HCT116 (cell line): ENCODE data around the gene BCL7A. TPM values are rescaled to one million over a fixed set of nuclear protein-coding genes. Genes with fewer than 3 reads are reported as not detected.
A peak's percentile ranks its signal among the peaks of the same experiment; 100 is the strongest.

ENCODE experiments used
- ATAC-seq: fragments of 200-7000 bp; cut with Tn5 transposase; 2 replicates; pipeline ENCODE4 v1.9.1; 2020; ENCODE audit warnings: mild to moderate bottlenecking, moderate library complexity
- BruUV-seq: library from RNA; stranded (reverse); fragments of 400-500 nt; replicated peaks from 2 replicates; lab custom pipeline; 2021; lab: Mats Ljungman, UMichigan
- CTCF ChIA-PET: fragments of 300-600 bp; sonication (Branson Sonifier 250); formaldehyde crosslinking; loops from one replicate; lab custom pipeline; 2021; ENCODE audit warnings: antibody characterized with exemption; lab: Charles Lee
- POLR2A ChIA-PET: fragments of 300-600, 350-600 bp; sonication (Branson Sonifier 250); formaldehyde crosslinking; loops from one replicate; lab custom pipeline; 2021; ENCODE audit warnings: antibody characterized with exemption; lab: Charles Lee
- RAD21 ChIA-PET, 2 experiments: fragments of 300-600 bp; sonication (Branson Sonifier 250); formaldehyde crosslinking; loops; one replicate each; lab custom pipeline; 2023; ENCODE audit warnings: low total read pairs in 2 of 2; ENCODE audit not compliant: uncharacterized antibody in 2 of 2, unreplicated experiment in 2 of 2, low non-redundant PET in 1 of 2; lab: Charles Lee
- DNase-seq: peaks from one replicate; pipeline ENCODE4 v3.0.0-alpha.2; 2010; ENCODE audit warnings: low read depth, low spot score
- H2AFZ ChIP-seq: fragments of 200-600 bp; shearing (Covaris generic), sonication (generic); 2 replicates; pipeline ENCODE4 v1.6.1; 2017; ENCODE audit warnings: low read depth, mixed run types, mixed read lengths, antibody characterized with exemption, low read length; ENCODE audit not compliant: poor library complexity, severe bottlenecking
- H3K27ac ChIP-seq: 2 replicates; pipeline ENCODE4 v1.5.1; 2012; ENCODE audit warnings: low read depth, low read length
- H3K27me3 ChIP-seq: fragments of 200-600 bp; sonication (generic); 2 replicates; pipeline ENCODE4 v1.6.1; 2016; ENCODE audit warnings: mixed run types, low read length, mixed read lengths; ENCODE audit not compliant: insufficient read depth
- H3K36me3 ChIP-seq, 2 experiments: fragments of 200-500 bp in 1 of 2; fragments of 200-600 bp in 1 of 2; sonication (Bioruptor generic) in 1 of 2; sonication (generic) in 1 of 2; 2 replicates each; pipeline versions ENCODE4 v1.5.1 to v1.6.1; 2014 to 2016; ENCODE audit warnings: low read length in 2 of 2, inconsistent platforms in 1 of 2, mixed read lengths in 1 of 2, mixed run types in 1 of 2; ENCODE audit not compliant: insufficient read depth in 2 of 2, control insufficient read depth in 1 of 2
- H3K4me1 ChIP-seq, 2 experiments: fragments of 200-600 bp in 1 of 2; sonication (generic) in 1 of 2; 2 replicates each; pipeline versions ENCODE4 v1.5.1 to v1.6.1; 2012 to 2017; ENCODE audit warnings: low read length in 2 of 2, inconsistent platforms in 1 of 2, mild to moderate bottlenecking in 1 of 2, mixed read lengths in 1 of 2, mixed run types in 1 of 2, moderate library complexity in 1 of 2; ENCODE audit not compliant: insufficient read depth in 2 of 2, control insufficient read depth in 1 of 2
- H3K4me2 ChIP-seq: fragments of 200-600 bp; sonication (generic); 2 replicates; pipeline ENCODE4 v1.6.1; 2017; ENCODE audit warnings: mixed run types, low read length, mixed read lengths
- H3K4me3 ChIP-seq, 2 experiments: fragments of 200-600 bp in 1 of 2; sonication (generic) in 1 of 2; replicated peaks in 1 of 2; 2 replicates each; pipeline ENCODE4 v1.5.1; 2011 to 2016; ENCODE audit warnings: low read length in 2 of 2, control low read depth in 1 of 2, low read depth in 1 of 2, mild to moderate bottlenecking in 1 of 2, mixed read lengths in 1 of 2, mixed run types in 1 of 2
- H3K79me2 ChIP-seq: fragments of 200-600 bp; sonication (generic); 2 replicates; pipeline ENCODE4 v1.6.1; 2017; ENCODE audit warnings: mild to moderate bottlenecking, mixed run types, low read length, moderate library complexity, mixed read lengths; ENCODE audit not compliant: insufficient read depth
- H3K9ac ChIP-seq: fragments of 200-600 bp; sonication (generic); 2 replicates; pipeline ENCODE4 v1.6.1; 2016; ENCODE audit warnings: low read length, mixed read lengths
- H3K9me2 ChIP-seq: fragments of 200-600 bp; sonication (generic), shearing (Covaris generic); 2 replicates; pipeline ENCODE4 v1.6.1; 2017; ENCODE audit warnings: mixed run types, mild to moderate bottlenecking, moderate library complexity; ENCODE audit not compliant: insufficient read depth
- H3K9me3 ChIP-seq, 2 experiments: fragments of 200-500 bp in 1 of 2; fragments of 200-600 bp in 1 of 2; sonication (Bioruptor generic) in 1 of 2; sonication (generic) in 1 of 2; 2 replicates each; pipeline ENCODE4 v1.6.1; 2014 to 2017; ENCODE audit warnings: low read length in 2 of 2, mixed read lengths in 2 of 2, inconsistent platforms in 1 of 2, low read depth in 1 of 2, mild to moderate bottlenecking in 1 of 2, mixed run types in 1 of 2, moderate library complexity in 1 of 2; ENCODE audit not compliant: control insufficient read depth in 1 of 2, insufficient read depth in 1 of 2
- H4K20me1 ChIP-seq: fragments of 200-600 bp; sonication (generic), shearing (Covaris generic); 2 replicates; pipeline ENCODE4 v1.6.1; 2017; ENCODE audit warnings: mixed run types, mild to moderate bottlenecking, moderate library complexity; ENCODE audit not compliant: insufficient read depth
- POLR2A ChIP-seq: IDR thresholded peaks from 2 replicates; pipeline ENCODE4 v1.7.0; 2011; ENCODE audit warnings: borderline replicate concordance; ENCODE audit not compliant: insufficient read depth, insufficient read length; ENCODE audit errors: extremely low read depth
- ZBTB33 ChIP-seq: IDR thresholded peaks from 2 replicates; pipeline ENCODE4 v1.6.1; 2011; ENCODE audit warnings: mild to moderate bottlenecking, low read length, moderate library complexity; ENCODE audit not compliant: insufficient replicate concordance; ENCODE audit errors: extremely low read depth
- ZFX ChIP-seq: fragments of 450-650 bp; IDR thresholded peaks from 2 replicates; pipeline ENCODE4 v1.6.1; 2017
- intact Hi-C: fragments of 100-400 bp; cut with micrococcal nuclease; formaldehyde crosslinking; loops from 2 replicates; pipeline ENCODE4 v1.10.0; 2022
- total RNA-seq: library from RNA; stranded (reverse); gene quantifications from one replicate; pipeline ENCODE4 v1.2.1, GENCODE V29; 2021; ENCODE audit not compliant: unreplicated experiment

BCL7A gene
- total RNA-seq, 1 experiment from 2014 or later: 14.2 TPM

- intact Hi-C loops: no loop called here
- ChIA-PET POLR2A (no interaction called here), CTCF (no interaction called here), RAD21 (interaction anchor here in 1 of 2 experiments (0.6 kb wide), 1 partner anchor 42 kb away, joined by 3 read pairs; no protein-coding TSS in a partner anchor)
- Histone ChIP-seq H4K20me1 (no peaks in the 10 kb centered on the region), H3K79me2 (peaks cover 27% of the 10 kb centered on the region), H3K4me2 (peak overlapping the region; percentile 97), H3K27ac (peak overlapping the region; percentile 86; the same call in 1 of the 2 replicates), H3K36me3 (no peaks in the 10 kb centered on the region), H3K27me3 (no peaks in the 10 kb centered on the region), H3K9me3 (0 out of 4 replicates have a peak, but pooled peaks cover 0 to 6% of the 10 kb centered on the region in 2 experiments), H3K9ac (peak overlapping the region; percentile 70), H3K4me3 (peak overlapping the region; percentile 54 to 71), H3K9me2 (no peaks in the 10 kb centered on the region), H2AFZ (peak overlapping the region; percentile 56), H3K4me1 (peaks cover 17 to 27% of the 10 kb centered on the region in 2 experiments)
- ATAC-seq: peak; percentile 25
- DNase-seq: no peak
- BruUV-seq: no TSS peak
- TF ChIP-seq POLR2A (peak; percentile 43), ZBTB33 (no peak), ZFX (0 out of 2 replicates have a peak, but pooled peaks have one; percentile 40)
Observed at GRCh38 chr12:122021193-122021821, 377 bp upstream of the BCL7A start.
